Sigmoid colon (tissue), 7 donors: Measurements from ENCODE around the gene MYPOP. TPM values are rescaled to one million over a fixed set of nuclear protein-coding genes. Genes with fewer than 3 reads are reported as not detected.

ENCODE experiments used
- DNase-seq: peaks from one replicate; pipeline ENCODE4 v3.0.0-alpha.2; 2019
- H3K27ac ChIP-seq, 4 donors: fragments of 200-600 bp; sonication (generic); one replicate each; pipeline ENCODE4 v1.5.1; 2016 to 2019; ENCODE audit warnings: mild to moderate bottlenecking in 1 of 4
- H3K27me3 ChIP-seq, 3 donors: fragments of 200-600 bp; sonication (generic); one replicate each; pipeline ENCODE4 v1.5.1; 2019; ENCODE audit warnings: mild to moderate bottlenecking in 1 of 3
- H3K36me3 ChIP-seq, 4 donors: fragments of 200-600 bp; sonication (generic); one replicate each; pipeline ENCODE4 v1.5.1; 2016 to 2019
- H3K4me1 ChIP-seq, 4 donors: fragments of 200-600 bp; sonication (generic); one replicate each; pipeline ENCODE4 v1.5.1; 2017 to 2019
- H3K4me3 ChIP-seq, 4 donors: fragments of 200-600 bp; sonication (generic); one replicate each; pipeline ENCODE4 v1.5.1; 2017 to 2019; ENCODE audit warnings: mild to moderate bottlenecking in 2 of 4, moderate library complexity in 1 of 4
- H3K9me3 ChIP-seq, 4 donors: fragments of 200-600 bp in 3 of 4; sonication (generic) in 3 of 4; one replicate each; pipeline versions ENCODE4 v1.5.1 to v1.6.1; 2013 to 2019
- EP300 ChIP-seq, 4 donors: sonication (generic); formaldehyde crosslinking; IDR thresholded peaks; one replicate each; pipeline ENCODE4 v1.6.1; 2017; ENCODE audit warnings: antibody characterized with exemption in 4 of 4
- POLR2A ChIP-seq, 2 donors: fragments of 450-650 bp; IDR thresholded peaks; one replicate each; pipeline ENCODE4 v1.6.1; 2016; ENCODE audit warnings: antibody characterized with exemption in 2 of 2, mild to moderate bottlenecking in 2 of 2, moderate library complexity in 2 of 2
- POLR2AphosphoS5 ChIP-seq, 4 donors: sonication (generic); formaldehyde crosslinking; IDR thresholded peaks; one replicate each; pipeline ENCODE4 v1.6.1; 2017; ENCODE audit warnings: antibody characterized with exemption in 4 of 4
- WGBS, 2 donors: extraction: QIAGEN DNeasy Blood & Tissue Kit; methylation state at CpG; one replicate each; pipeline ENCODE4 v1.1.7; 2013; 5-methylcytosine and 5-hydroxymethylcytosine counted together
- intact Hi-C: fragments of 100-400 bp; cut with DNase I; formaldehyde crosslinking; loops from one replicate; pipeline ENCODE4 v1.15.1; 2023
- polyA plus RNA-seq, 3 donors: library from polyadenylated mRNA; stranded (reverse); fragments of 200-250 nt; gene quantifications; one replicate each; pipeline ENCODE4 v1.2.3, GENCODE V29; 2013
- total RNA-seq, 4 donors: library from RNA; depleted of rRNA; stranded (reverse); fragments of >200 nt; gene quantifications; one replicate each; pipeline ENCODE4 v1.1.0, GENCODE V29; 2016
- TF ChIP-seq, protein P1 (sequence below), 4 experiments: fragments of 450-650 bp in 3 of 4; fragments of 200-600 bp in 1 of 4; IDR thresholded peaks; one replicate each; pipeline ENCODE4 v1.5.1; 2016 to 2019; ENCODE audit warnings: antibody characterized with exemption in 4 of 4, mild to moderate bottlenecking in 3 of 4, moderate library complexity in 2 of 4
- donor health status: healthy with polysubstance abuse.
- donor health status: Bipolar disorder and iron deficiency.
- donor health status: healthy.

The MYPOP gene
- total and polyA plus RNA-seq, 7 donors, result 1.8 to 8.3 (median 6.1) TPM

DNA sequence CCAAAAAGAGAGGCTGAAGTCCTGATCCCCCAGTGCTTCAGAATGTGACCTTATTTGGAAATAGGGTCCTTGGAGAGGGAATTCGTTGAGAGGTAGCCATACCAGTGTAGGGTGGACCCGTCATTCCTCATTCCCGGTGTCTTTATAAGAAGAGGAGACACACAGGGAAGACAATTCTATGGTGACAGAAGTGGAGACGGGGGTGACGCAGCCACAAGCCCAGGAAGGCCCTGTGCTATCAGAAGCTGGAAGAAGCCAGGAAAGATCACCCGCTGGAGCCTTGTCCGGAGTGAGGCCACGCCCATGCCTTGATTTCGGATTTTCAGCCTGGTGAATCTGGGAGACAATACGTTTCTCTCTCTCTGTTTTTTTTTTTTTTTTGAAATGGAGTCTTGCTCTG, 2.6 kb upstream of the MYPOP start:
- H3K27me3 ChIP-seq, result no peaks in the 10 kb centered on the region
- H3K9me3 ChIP-seq, result no peaks in the 10 kb centered on the region
- H3K4me3 ChIP-seq, result no peak overlapping the region
- no peak for DNase-seq
- H3K36me3 ChIP-seq, result peaks cover 0 to under 1% (median 0%) of the 10 kb centered on the region in 4 donors
- TF ChIP-seq EP300 (IDR thresholded peaks at IDR 0.05), result no peak
- TF ChIP-seq, protein P1, sequence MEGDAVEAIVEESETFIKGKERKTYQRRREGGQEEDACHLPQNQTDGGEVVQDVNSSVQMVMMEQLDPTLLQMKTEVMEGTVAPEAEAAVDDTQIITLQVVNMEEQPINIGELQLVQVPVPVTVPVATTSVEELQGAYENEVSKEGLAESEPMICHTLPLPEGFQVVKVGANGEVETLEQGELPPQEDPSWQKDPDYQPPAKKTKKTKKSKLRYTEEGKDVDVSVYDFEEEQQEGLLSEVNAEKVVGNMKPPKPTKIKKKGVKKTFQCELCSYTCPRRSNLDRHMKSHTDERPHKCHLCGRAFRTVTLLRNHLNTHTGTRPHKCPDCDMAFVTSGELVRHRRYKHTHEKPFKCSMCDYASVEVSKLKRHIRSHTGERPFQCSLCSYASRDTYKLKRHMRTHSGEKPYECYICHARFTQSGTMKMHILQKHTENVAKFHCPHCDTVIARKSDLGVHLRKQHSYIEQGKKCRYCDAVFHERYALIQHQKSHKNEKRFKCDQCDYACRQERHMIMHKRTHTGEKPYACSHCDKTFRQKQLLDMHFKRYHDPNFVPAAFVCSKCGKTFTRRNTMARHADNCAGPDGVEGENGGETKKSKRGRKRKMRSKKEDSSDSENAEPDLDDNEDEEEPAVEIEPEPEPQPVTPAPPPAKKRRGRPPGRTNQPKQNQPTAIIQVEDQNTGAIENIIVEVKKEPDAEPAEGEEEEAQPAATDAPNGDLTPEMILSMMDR (IDR thresholded peaks at IDR 0.05), result no peak
- no peak for TF ChIP-seq POLR2AphosphoS5 (IDR thresholded peaks at IDR 0.05)
- TF ChIP-seq POLR2A (IDR thresholded peaks at IDR 0.05), result no peak
- WGBS, 2 donors, result 77 to 80% methylated on average over 10 of the region's 10 CpGs
- H3K27ac ChIP-seq, result no peak overlapping the region
- intact Hi-C loops, result no loop called here
- H3K4me1 ChIP-seq, result peaks cover 0 to 25% (median 21%) of the 10 kb centered on the region in 4 donors

DNA sequence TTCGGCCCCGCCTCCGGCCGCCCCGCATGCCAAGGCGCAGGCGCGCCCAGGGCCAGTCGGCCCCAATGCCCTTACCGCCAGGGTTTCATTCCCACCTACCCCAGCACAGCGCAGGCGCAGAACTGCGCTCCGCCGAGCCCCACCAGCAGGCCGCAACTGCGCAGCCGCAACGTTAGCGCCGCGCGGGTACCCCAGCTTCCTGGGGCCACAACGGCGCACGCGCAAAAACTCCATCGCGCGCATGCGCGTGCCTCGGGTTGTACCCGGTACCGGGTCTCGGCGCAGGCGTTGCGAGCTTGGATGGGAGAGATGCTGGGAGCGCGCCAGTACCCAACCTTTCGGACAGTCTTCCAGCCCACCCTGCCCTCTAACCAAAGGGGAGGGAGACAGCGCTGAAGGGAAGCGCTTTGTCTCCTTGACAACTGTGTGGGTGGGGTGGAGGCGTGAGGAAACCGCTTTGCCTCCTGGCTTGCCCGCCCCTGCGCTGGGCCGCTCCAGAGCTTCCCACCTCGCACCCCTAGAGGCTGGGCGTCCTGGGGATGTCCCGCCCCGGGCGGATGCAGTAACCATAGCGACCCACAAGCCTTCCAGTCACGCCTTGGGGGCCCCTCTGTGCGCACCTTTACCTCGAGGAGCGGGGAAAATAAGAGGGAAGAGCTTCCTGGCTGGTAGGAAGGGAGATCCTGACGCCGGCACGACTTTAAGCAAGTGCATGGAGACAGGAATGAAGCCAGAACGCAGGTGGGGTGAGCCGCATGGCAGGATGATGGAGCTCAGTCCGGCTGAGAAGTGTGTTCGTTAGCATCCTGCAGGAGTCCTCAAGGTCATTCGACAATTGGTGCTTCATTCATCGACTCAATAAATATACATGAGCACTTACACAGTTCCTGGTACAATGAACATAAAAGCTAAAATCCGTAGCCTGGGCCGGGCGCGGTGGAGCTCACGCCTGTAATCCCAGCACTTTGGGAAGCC, 525 bp upstream of the MYPOP start:
- DNase-seq, result peak; percentile 99
- no peak for TF ChIP-seq EP300 (IDR thresholded peaks at IDR 0.05)
- TF ChIP-seq, protein P1 (IDR thresholded peaks at IDR 0.05), result peak in 1 of 4 experiments; percentile 27
- TF ChIP-seq POLR2A (IDR thresholded peaks at IDR 0.05), result peak; percentile 45 to 63
- TF ChIP-seq POLR2AphosphoS5 (IDR thresholded peaks at IDR 0.05), result peak; percentile 78 to 92 (median 86)
- no peaks in the 10 kb centered on the region for H3K27me3 ChIP-seq
- intact Hi-C loops, result loop anchor here (2.0 to 5.0 kb wide), 2 partner anchors 16 to 94 kb away; partner anchors contain the start of genes CCDC61 and IRF2BP1
- peak overlapping the region; percentile 83 to 89 (median 84) for H3K27ac ChIP-seq
- no peaks in the 10 kb centered on the region for H3K9me3 ChIP-seq
- peaks cover 0 to 21% (median 12%) of the 10 kb centered on the region in 4 donors for H3K36me3 ChIP-seq
- peaks cover 0 to 26% (median 21%) of the 10 kb centered on the region in 4 donors for H3K4me1 ChIP-seq
- H3K4me3 ChIP-seq, result peak overlapping the region; percentile 71 to 80 (median 74)
- WGBS, 2 donors, result 0 to 1% methylated on average over 73 of the region's 73 CpGs

DNA sequence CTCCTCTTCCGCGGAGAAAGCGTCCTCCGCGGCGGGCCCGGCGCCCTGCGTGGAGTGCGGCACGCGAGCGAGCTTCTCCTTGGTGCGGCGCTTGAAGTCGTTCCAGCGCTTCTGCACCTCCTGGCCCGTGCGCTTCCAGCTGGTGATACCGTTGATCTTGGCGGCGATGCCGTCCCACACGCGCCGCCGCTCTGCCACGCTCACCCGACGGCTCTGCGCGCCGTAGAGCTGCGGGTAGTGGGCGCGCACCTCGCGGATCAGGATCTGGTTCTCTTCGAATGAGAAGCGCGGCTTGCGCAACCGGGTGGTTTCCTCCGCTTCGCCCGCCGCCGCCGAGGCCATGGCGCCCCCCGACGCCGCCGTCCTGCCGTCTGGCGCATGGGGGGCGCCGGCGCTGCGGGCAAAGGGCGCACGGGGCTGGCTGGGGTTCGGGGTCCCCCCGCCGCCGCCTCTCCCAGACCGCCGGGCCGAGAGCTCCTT, 941 bp downstream of the MYPOP start:
- DNase-seq, result peak; percentile 82
- Histone ChIP-seq H3K4me1 (peaks cover 0 to 26% (median 21%) of the 10 kb centered on the region in 4 donors), H3K27me3 (no peaks in the 10 kb centered on the region), H3K4me3 (peak overlapping the region; percentile 71 to 80 (median 74)), H3K36me3 (peaks cover 0 to 29% (median 12%) of the 10 kb centered on the region in 4 donors), H3K27ac (peak overlapping the region; percentile 83 to 89 (median 84)), H3K9me3 (no peaks in the 10 kb centered on the region)
- WGBS, 2 donors, result 14 to 31% methylated on average over 69 of the region's 69 CpGs
- intact Hi-C loops, result loop anchor here (5.0 kb wide), 1 partner anchor 96 kb away; the partner anchor contains the start of gene CCDC61
- no peak for TF ChIP-seq EP300 (IDR thresholded peaks at IDR 0.05)
- TF ChIP-seq, protein P1 (IDR thresholded peaks at IDR 0.05), result no peak
- no peak for TF ChIP-seq POLR2AphosphoS5 (IDR thresholded peaks at IDR 0.05)
- TF ChIP-seq POLR2A (IDR thresholded peaks at IDR 0.05), result no peak

DNA sequence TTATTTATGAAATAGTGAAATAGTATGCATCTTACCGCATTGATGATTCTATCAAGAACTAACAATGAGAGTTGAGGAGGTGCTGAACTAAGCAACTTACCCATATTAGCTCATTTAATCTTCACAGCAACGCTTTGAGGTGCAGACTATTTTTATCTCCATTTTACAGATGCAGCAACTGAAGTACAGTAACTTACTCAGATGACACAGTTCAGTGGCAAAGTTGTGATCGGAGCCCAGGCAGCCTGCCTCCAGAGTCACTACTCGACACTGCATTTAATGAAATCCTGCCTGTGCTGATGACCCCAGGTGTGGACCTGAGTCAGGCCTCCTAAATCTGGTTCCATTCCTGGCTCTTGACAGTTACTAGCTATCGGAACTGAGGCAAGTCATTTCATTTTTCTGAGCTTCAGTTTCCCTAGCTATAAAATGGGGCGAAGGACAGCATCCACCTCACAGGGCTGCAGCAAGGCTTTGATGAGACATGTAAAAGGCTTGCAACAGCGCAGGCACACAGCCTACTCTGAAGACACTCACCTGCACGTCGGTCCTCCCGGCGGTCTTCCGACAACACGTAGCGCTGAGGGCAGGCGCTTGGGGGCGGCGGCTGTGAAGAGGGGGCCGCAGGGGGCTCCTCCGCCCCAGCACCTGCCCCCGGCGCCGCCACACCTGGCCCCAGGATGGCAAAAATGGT, 1.5 kb downstream of the MYPOP start:
- peak overlapping the region; percentile 71 to 80 (median 74) for H3K4me3 ChIP-seq
- no peaks in the 10 kb centered on the region for H3K27me3 ChIP-seq
- no peaks in the 10 kb centered on the region for H3K9me3 ChIP-seq
- H3K4me1 ChIP-seq, result peaks cover 0 to 26% (median 21%) of the 10 kb centered on the region in 4 donors
- H3K36me3 ChIP-seq, result peaks cover 0 to 34% (median 12%) of the 10 kb centered on the region in 4 donors
- intact Hi-C loops, result loop anchor here (5.0 kb wide), 1 partner anchor 96 kb away; the partner anchor contains the start of gene CCDC61
- H3K27ac ChIP-seq, result peak overlapping the region in 2 of 4 donors; percentile 83 to 84
- 79 to 87% methylated on average over 22 of the region's 22 CpGs for WGBS, 2 donors
- TF ChIP-seq POLR2AphosphoS5 (IDR thresholded peaks at IDR 0.05) (no peak), POLR2A (IDR thresholded peaks at IDR 0.05) (no peak), EP300 (IDR thresholded peaks at IDR 0.05) (no peak)
- TF ChIP-seq, protein P1 (IDR thresholded peaks at IDR 0.05), result no peak
- no peak for DNase-seq
